ENCODE results near the gene PAF1.

DNA sequence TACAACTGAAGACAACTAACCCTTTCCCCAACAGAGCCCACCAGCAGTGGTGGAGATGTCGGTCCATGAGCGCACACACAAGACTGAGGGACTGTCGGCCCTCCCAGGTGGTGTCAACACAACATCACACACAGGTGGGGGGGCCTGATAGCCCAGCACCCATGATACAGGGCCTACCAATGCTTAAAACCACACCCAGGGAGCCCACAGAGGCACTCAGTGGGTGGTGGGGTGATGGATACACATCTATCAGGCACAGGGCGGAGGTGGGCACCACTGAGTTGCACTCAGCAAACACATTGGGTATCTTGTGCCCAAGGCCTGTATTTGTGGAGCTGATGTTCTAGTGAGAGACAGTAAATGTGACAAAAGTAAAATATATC, 8.8 kb upstream of the PAF1 start:
- TF ChIP-seq, protein P1, sequence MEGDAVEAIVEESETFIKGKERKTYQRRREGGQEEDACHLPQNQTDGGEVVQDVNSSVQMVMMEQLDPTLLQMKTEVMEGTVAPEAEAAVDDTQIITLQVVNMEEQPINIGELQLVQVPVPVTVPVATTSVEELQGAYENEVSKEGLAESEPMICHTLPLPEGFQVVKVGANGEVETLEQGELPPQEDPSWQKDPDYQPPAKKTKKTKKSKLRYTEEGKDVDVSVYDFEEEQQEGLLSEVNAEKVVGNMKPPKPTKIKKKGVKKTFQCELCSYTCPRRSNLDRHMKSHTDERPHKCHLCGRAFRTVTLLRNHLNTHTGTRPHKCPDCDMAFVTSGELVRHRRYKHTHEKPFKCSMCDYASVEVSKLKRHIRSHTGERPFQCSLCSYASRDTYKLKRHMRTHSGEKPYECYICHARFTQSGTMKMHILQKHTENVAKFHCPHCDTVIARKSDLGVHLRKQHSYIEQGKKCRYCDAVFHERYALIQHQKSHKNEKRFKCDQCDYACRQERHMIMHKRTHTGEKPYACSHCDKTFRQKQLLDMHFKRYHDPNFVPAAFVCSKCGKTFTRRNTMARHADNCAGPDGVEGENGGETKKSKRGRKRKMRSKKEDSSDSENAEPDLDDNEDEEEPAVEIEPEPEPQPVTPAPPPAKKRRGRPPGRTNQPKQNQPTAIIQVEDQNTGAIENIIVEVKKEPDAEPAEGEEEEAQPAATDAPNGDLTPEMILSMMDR (IDR thresholded peaks at IDR 0.05), result no peak
- TF ChIP-seq POLR2A (IDR thresholded peaks at IDR 0.05) (no peak), POLR2AphosphoS5 (IDR thresholded peaks at IDR 0.05) (no peak), EP300 (IDR thresholded peaks at IDR 0.05) (no peak)

Data from gastroesophageal sphincter (tissue), 3 donors.